IMR-90 (cell line): ENCODE measurements around the gene HCRTR2. TPM values are rescaled to one million over a fixed set of nuclear protein-coding genes. Genes with fewer than 3 reads are reported as not detected.

ENCODE experiments used
- ATAC-seq: fragments of 200-7000 bp; cut with Tn5 transposase; 2 replicates; pipeline ENCODE4 v1.9.1; 2020; ENCODE audit warnings: low read depth, mild to moderate bottlenecking, moderate library complexity
- BruUV-seq: library from RNA; stranded (reverse); fragments of 400-500 nt; replicated peaks from 2 replicates; lab custom pipeline; 2021; lab: Mats Ljungman, UMichigan
- CTCF ChIA-PET: fragments of 300-600 bp; formaldehyde crosslinking; extraction: SDS; loops from one replicate; lab custom pipeline; 2021; ENCODE audit warnings: antibody characterized with exemption; lab: Yijun Ruan, JAX
- POLR2A ChIA-PET: fragments of 300-600 bp; sonication (Branson Sonifier 250); formaldehyde crosslinking; loops from one replicate; lab custom pipeline; 2022; ENCODE audit warnings: antibody characterized with exemption; ENCODE audit not compliant: unreplicated experiment; lab: Charles Lee
- DNase-seq: peaks from one replicate; pipeline ENCODE4 v3.0.0; 2013
- H2AFZ ChIP-seq: replicated peaks from 2 replicates; pipeline ENCODE3; 2013; ENCODE audit warnings: low read length, mild to moderate bottlenecking; ENCODE audit not compliant: poor library complexity
- H2AK5ac ChIP-seq: 2 replicates; pipeline ENCODE4 v1.6.1; 2013; ENCODE audit warnings: low read depth, low read length, inconsistent platforms
- H2AK9ac ChIP-seq: replicated peaks from 2 replicates; pipeline ENCODE3; 2013; ENCODE audit warnings: mild to moderate bottlenecking, low read depth, low read length, moderate library complexity; ENCODE audit not compliant: poor library complexity
- H2BK120ac ChIP-seq: 2 replicates; pipeline ENCODE4 v1.6.1; 2013; ENCODE audit warnings: low read depth, low read length, inconsistent platforms
- H2BK15ac ChIP-seq: 3 replicates; pipeline ENCODE4 v1.6.1; 2013; ENCODE audit warnings: low read depth, low read length, inconsistent platforms
- H2BK20ac ChIP-seq: 2 replicates; pipeline ENCODE4 v1.6.1; 2013; ENCODE audit warnings: low read depth, mild to moderate bottlenecking, inconsistent platforms, low read length, moderate library complexity
- H2BK5ac ChIP-seq: 2 replicates; pipeline ENCODE4 v1.6.1; 2013; ENCODE audit warnings: mild to moderate bottlenecking, low read depth, low read length, inconsistent platforms; ENCODE audit not compliant: poor library complexity, severe bottlenecking
- H3K14ac ChIP-seq: replicated peaks from 2 replicates; pipeline ENCODE4 v1.6.1; 2013; ENCODE audit warnings: low read depth, low read length, inconsistent platforms
- H3K18ac ChIP-seq: 2 replicates; pipeline ENCODE4 v1.6.1; 2013; ENCODE audit warnings: low read depth, low read length, control low read depth
- H3K23ac ChIP-seq: 2 replicates; pipeline ENCODE4 v1.6.1; 2013; ENCODE audit warnings: low read depth, low read length, inconsistent platforms
- H3K27ac ChIP-seq: 2 replicates; pipeline ENCODE4 v1.5.1; 2013; ENCODE audit warnings: mild to moderate bottlenecking, control low read depth, low read length; ENCODE audit not compliant: insufficient read depth
- H3K27me3 ChIP-seq: 2 replicates; pipeline ENCODE4 v1.6.1; 2013; ENCODE audit warnings: low read length; ENCODE audit not compliant: control insufficient read depth, insufficient read depth
- H3K36me3 ChIP-seq: 2 replicates; pipeline ENCODE4 v1.6.1; 2013; ENCODE audit warnings: low read length, mixed read lengths; ENCODE audit not compliant: control insufficient read depth, insufficient read depth
- H3K4ac ChIP-seq: 2 replicates; pipeline ENCODE4 v1.6.1; 2013; ENCODE audit warnings: low read depth, low read length, inconsistent platforms
- H3K4me1 ChIP-seq: 2 replicates; pipeline ENCODE4 v1.6.1; 2013; ENCODE audit warnings: low read length, mixed read lengths; ENCODE audit not compliant: control insufficient read depth, insufficient read depth
- H3K4me2 ChIP-seq: 2 replicates; pipeline ENCODE4 v1.6.1; 2013; ENCODE audit warnings: low read depth, mild to moderate bottlenecking, control low read depth, low read length, moderate library complexity
- H3K4me3 ChIP-seq: 2 replicates; pipeline ENCODE4 v1.5.1; 2013; ENCODE audit warnings: low read depth, mild to moderate bottlenecking, control low read depth, low read length, moderate library complexity; ENCODE audit not compliant: insufficient read depth
- H3K56ac ChIP-seq: 2 replicates; pipeline ENCODE4 v1.6.1; 2013; ENCODE audit warnings: low read length, inconsistent platforms; ENCODE audit not compliant: insufficient read depth; ENCODE audit errors: extremely low read depth
- H3K79me1 ChIP-seq, 2 experiments: 2 replicates each; pipeline ENCODE4 v1.6.1; 2013; ENCODE audit warnings: low read length in 2 of 2, inconsistent platforms in 1 of 2, low read depth in 1 of 2
- H3K9ac ChIP-seq: 2 replicates; pipeline ENCODE4 v1.6.1; 2013; ENCODE audit warnings: low read depth, low read length, control low read depth
- H3K9me1 ChIP-seq: 2 replicates; pipeline ENCODE4 v1.6.1; 2013; ENCODE audit warnings: low read length, inconsistent platforms; ENCODE audit not compliant: insufficient read depth
- H3K9me3 ChIP-seq: 2 replicates; pipeline ENCODE4 v1.6.1; 2013; ENCODE audit warnings: low read length; ENCODE audit not compliant: control insufficient read depth, insufficient read depth
- H4K20me1 ChIP-seq: 2 replicates; pipeline ENCODE4 v1.6.1; 2013; ENCODE audit warnings: low read length, inconsistent platforms; ENCODE audit not compliant: insufficient read depth
- H4K5ac ChIP-seq: 2 replicates; pipeline ENCODE4 v1.6.1; 2013; ENCODE audit warnings: mild to moderate bottlenecking, low read depth, low read length, control low read depth
- H4K8ac ChIP-seq, 2 experiments: 2 replicates each; pipeline ENCODE4 v1.6.1; 2013; ENCODE audit warnings: low read depth in 2 of 2, low read length in 2 of 2, control low read depth in 1 of 2, inconsistent platforms in 1 of 2
- H4K91ac ChIP-seq: 2 replicates; pipeline ENCODE4 v1.6.1; 2013; ENCODE audit warnings: low read depth, low read length, inconsistent platforms; ENCODE audit not compliant: insufficient read depth
- CHD1 ChIP-seq: IDR thresholded peaks from 2 replicates; pipeline ENCODE4 v1.6.1; 2012; ENCODE audit warnings: low read depth, low read length, improper control_type of control experiment
- FOS ChIP-seq: fragments of 150-350 bp; IDR thresholded peaks from 2 replicates; pipeline ENCODE4 v1.6.1; 2016; ENCODE audit warnings: low read depth, low read length
- NFE2L2 ChIP-seq: fragments of 150-350 bp; IDR thresholded peaks from 2 replicates; pipeline ENCODE4 v1.6.1; 2016; ENCODE audit warnings: low read depth, mild to moderate bottlenecking, low read length
- POLR2A ChIP-seq: IDR thresholded peaks from 2 replicates; pipeline ENCODE4 v1.6.1; 2012; ENCODE audit warnings: mild to moderate bottlenecking, low read depth, low read length
- RAD21 ChIP-seq: IDR thresholded peaks from 2 replicates; pipeline ENCODE4 v1.6.1; 2012; ENCODE audit warnings: low read length, improper control_type of control experiment
- RCOR1 ChIP-seq: IDR thresholded peaks from 2 replicates; pipeline ENCODE4 v1.6.1; 2012; ENCODE audit warnings: mild to moderate bottlenecking, low read length, improper control_type of control experiment; ENCODE audit not compliant: insufficient replicate concordance
- RFX5 ChIP-seq: IDR thresholded peaks from 2 replicates; pipeline ENCODE4 v1.8.0; 2012; ENCODE audit warnings: low read depth, mild to moderate bottlenecking, low read length, moderate library complexity
- WGBS, 2 experiments: methylation state at CpG; one replicate each; pipeline versions ENCODE4 v1.1.5 to v1.1.7; 2013; ENCODE audit warnings: missing lambda C conversion rate in 2 of 2; ENCODE audit not compliant: insufficient read length in 1 of 2; ENCODE audit errors: extremely low coverage in 2 of 2; 5-methylcytosine and 5-hydroxymethylcytosine counted together
- dilution Hi-C: fragments of 300-500 bp; cut with HindIII; formaldehyde crosslinking; loops from one replicate; pipeline ENCODE4 v1.14.3; 2018; ENCODE audit warnings: low sequenced_read_pairs; ENCODE audit not compliant: unreplicated experiment
- in situ Hi-C: fragments of 300-500 bp; cut with MboI; formaldehyde crosslinking; loops from 3 replicates; pipeline ENCODE4 v1.14.3; 2019; ENCODE audit warnings: low sequenced_read_pairs, inconsistent platforms, mixed read lengths
- intact Hi-C: fragments of 100-400 bp; cut with micrococcal nuclease; formaldehyde crosslinking; loops from 2 replicates; pipeline ENCODE4 v1.10.0; 2022
- polyA plus RNA-seq, 3 experiments: library from polyadenylated mRNA; depleted of rRNA; stranded (reverse); fragments of >200 nt; gene quantifications; 2 replicates each; pipeline ENCODE4 v1.2.3, GENCODE V29; 2012; ENCODE audit warnings: low replicate concordance in 1 of 3
- total RNA-seq: library from RNA; depleted of rRNA; stranded (reverse); fragments of >200 nt; gene quantifications from 2 replicates; pipeline ENCODE4 v1.2.3, GENCODE V29; 2012
- TF ChIP-seq, protein P1 (sequence below): fragments of 150-350 bp; IDR thresholded peaks from 2 replicates; pipeline ENCODE4 v1.6.1; 2017; ENCODE audit warnings: mild to moderate bottlenecking, antibody characterized with exemption, low read length, low read depth
- TF ChIP-seq, protein P2 (sequence below): conservative IDR thresholded peaks from 2 replicates; pipeline ENCODE4 v1.5.1; 2012; ENCODE audit warnings: mild to moderate bottlenecking, low read depth, low read length, improper control_type of control experiment

HCRTR2 gene
- total and polyA plus RNA-seq, 2 of the 4 experiments (the other 2 are of a cell fraction), result not detected

DNA sequence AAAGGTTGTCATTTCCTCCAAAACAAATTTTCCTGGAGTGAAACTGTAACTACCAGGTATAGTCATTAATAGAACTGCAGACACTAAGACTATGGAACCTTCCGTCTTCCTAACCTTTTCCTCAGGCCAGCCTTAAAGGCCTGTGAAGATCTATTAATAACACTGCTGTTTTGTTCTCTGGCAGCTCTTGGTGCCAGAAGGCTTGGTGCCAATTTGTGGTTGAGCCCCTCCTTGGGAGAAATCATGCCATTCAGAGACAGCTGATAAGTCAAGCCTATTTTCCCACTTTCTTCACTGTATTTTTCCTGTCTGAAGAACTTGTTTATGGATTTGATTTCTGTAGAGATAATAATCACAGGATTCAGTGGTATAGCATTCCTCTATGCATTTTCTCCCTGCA lies 64.8 kb downstream of the HCRTR2 start:
- no peak overlapping the region for H3K4ac ChIP-seq
- no TSS peak for BruUV-seq
- H2BK20ac ChIP-seq, result no peak overlapping the region
- no peak overlapping the region for H3K4me3 ChIP-seq
- dilution Hi-C loops (no loop called here), intact Hi-C loops (no loop called here), in situ Hi-C loops (no loop called here)
- no peak overlapping the region for H3K4me2 ChIP-seq
- H3K14ac ChIP-seq, result no peak overlapping the region
- H3K27me3 ChIP-seq, result no peaks in the 10 kb centered on the region
- H2AFZ ChIP-seq, result no peak overlapping the region
- no peak overlapping the region for H3K23ac ChIP-seq
- no peak overlapping the region for H4K8ac ChIP-seq
- ChIA-PET CTCF (no interaction called here), POLR2A (no interaction called here)
- no peak for ATAC-seq
- no peaks in the 10 kb centered on the region for H3K36me3 ChIP-seq
- no peak overlapping the region for H4K91ac ChIP-seq
- no peak overlapping the region for H3K18ac ChIP-seq
- no peaks in the 10 kb centered on the region for H4K20me1 ChIP-seq
- H3K9me1 ChIP-seq, result no peaks in the 10 kb centered on the region
- H3K9me3 ChIP-seq, result no peaks in the 10 kb centered on the region
- H2AK5ac ChIP-seq, result no peak overlapping the region
- TF ChIP-seq RAD21, result no peak
- no peak for TF ChIP-seq NFE2L2
- TF ChIP-seq, protein P1, sequence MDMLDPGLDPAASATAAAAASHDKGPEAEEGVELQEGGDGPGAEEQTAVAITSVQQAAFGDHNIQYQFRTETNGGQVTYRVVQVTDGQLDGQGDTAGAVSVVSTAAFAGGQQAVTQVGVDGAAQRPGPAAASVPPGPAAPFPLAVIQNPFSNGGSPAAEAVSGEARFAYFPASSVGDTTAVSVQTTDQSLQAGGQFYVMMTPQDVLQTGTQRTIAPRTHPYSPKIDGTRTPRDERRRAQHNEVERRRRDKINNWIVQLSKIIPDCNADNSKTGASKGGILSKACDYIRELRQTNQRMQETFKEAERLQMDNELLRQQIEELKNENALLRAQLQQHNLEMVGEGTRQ, result no peak
- no peak for TF ChIP-seq FOS
- no peak for TF ChIP-seq RFX5
- no peak for TF ChIP-seq CHD1
- TF ChIP-seq, protein P2, sequence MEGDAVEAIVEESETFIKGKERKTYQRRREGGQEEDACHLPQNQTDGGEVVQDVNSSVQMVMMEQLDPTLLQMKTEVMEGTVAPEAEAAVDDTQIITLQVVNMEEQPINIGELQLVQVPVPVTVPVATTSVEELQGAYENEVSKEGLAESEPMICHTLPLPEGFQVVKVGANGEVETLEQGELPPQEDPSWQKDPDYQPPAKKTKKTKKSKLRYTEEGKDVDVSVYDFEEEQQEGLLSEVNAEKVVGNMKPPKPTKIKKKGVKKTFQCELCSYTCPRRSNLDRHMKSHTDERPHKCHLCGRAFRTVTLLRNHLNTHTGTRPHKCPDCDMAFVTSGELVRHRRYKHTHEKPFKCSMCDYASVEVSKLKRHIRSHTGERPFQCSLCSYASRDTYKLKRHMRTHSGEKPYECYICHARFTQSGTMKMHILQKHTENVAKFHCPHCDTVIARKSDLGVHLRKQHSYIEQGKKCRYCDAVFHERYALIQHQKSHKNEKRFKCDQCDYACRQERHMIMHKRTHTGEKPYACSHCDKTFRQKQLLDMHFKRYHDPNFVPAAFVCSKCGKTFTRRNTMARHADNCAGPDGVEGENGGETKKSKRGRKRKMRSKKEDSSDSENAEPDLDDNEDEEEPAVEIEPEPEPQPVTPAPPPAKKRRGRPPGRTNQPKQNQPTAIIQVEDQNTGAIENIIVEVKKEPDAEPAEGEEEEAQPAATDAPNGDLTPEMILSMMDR, result no peak
- no peak for TF ChIP-seq RCOR1
- no peak for TF ChIP-seq POLR2A
- no peak overlapping the region for H2BK120ac ChIP-seq
- H3K56ac ChIP-seq, result no peak overlapping the region
- H4K5ac ChIP-seq, result no peak overlapping the region
- no peak overlapping the region for H3K9ac ChIP-seq
- no CpG with 5 or more reads among the region's 1 CpG for WGBS, 2 experiments
- no peaks in the 10 kb centered on the region for H3K4me1 ChIP-seq
- no peak overlapping the region for H2BK5ac ChIP-seq
- no peak overlapping the region for H3K27ac ChIP-seq
- no peak for DNase-seq
- H2BK15ac ChIP-seq, result no peak overlapping the region
- H3K79me1 ChIP-seq, result no peaks in the 10 kb centered on the region
- H2AK9ac ChIP-seq, result no peak overlapping the region
